AG08395 (cell line): ENCODE data around the gene PTPRF.
A peak's percentile ranks its signal among the peaks of the same experiment; 100 is the strongest.
"Not testable (repeated sequence)": the region's sequence is repeated elsewhere in the genome, so short reads cannot be mapped to it uniquely, and the experiment has no call there.

Experiments used
- DNase-seq: peaks from one replicate; pipeline ENCODE4 v3.0.0; 2012; ENCODE audit warnings: mixed read lengths, low spot score

The PTPRF gene

DNA sequence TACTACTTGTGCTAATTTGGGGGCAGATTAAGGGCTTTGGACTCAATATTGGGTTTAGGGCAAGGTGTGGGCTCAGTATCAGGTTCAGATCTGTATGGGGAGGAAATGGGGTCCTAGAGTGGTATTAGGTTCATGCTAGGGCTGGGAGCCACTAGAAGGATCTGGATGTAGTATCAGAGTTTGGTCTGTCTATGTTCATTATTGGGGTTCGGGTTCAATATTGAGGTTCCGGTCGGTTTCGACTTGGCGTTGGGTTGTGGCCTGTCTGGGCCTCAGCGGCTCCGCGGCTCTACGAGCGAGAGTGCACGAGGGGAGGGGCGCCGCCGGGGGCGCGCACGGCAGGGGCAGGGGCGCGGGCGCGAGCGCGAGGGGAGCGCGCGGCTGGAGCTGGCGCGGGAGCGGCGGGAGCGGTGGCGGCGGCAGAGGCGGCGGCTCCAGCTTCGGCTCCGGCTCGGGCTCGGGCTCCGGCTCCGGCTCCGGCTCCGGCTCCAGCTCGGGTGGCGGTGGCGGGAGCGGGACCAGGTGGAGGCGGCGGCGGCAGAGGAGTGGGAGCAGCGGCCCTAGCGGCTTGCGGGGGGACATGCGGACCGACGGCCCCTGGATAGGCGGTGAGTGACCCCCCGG is at the start of gene PTPRF:
PTPRF (plus strand) TSS at position 401 of the 624 bp plus-strand sequence. CDS start 14,193 bp downstream, outside the sequence.
- DNase-seq, result peak; percentile 67

DNA sequence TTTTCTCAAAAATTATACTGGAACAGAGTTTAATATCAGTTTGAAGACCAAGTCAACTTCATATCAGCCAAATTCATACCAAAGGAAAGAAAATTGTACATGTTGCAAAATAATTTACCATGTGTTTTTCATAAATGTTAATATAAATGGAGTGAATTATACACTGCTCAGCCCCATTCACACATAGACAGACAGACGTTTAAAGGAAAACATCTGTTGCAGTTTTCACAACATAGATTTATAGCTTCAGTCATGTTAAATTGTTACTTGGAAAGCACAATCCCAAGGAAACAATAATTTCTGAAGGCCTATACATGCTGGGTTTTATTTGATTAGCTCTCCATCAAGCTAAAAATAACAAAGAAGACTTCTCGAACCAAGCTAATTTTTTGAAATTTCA is 49.2 kb upstream of the PTPRF start:
- DNase-seq, result no peak

DNA sequence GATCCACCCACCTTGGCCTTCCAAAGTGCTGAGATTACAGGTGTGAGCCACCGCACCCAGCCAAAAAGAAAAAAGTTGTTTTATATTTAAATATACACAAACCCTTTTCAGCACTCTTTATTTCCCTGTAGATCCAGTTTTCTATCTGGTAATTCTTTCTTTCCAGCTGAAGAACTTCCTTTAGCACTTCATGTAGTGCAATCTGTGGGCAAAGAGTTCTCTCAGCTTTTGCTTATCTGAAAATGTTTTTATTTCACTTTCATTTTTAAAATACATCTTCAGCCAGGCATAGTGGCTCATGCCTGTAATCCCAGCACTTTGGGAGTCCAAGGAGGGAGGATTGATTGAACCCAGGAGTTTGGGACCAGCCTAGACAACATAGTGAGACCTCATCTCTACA is 48.5 kb upstream of the PTPRF start:
- no peak for DNase-seq

DNA sequence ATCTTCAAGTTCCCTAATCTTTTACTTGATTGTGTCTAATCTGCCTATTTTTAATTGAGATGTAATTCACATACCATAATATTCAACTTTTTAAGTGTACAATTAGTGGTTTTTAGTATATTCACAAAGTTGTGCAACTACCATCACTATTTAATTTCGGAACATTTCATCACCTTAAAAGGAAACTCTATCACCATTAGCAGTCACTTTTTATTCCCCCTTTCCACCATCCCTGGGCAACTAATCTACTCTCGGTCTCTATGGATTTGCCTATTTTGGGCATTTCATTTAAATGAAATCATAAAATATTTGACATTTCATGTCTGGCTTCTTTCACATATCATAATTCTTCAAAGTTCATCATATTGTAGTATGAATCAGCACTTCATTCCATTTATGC is 46.3 kb upstream of the PTPRF start:
- no peak for DNase-seq

DNA sequence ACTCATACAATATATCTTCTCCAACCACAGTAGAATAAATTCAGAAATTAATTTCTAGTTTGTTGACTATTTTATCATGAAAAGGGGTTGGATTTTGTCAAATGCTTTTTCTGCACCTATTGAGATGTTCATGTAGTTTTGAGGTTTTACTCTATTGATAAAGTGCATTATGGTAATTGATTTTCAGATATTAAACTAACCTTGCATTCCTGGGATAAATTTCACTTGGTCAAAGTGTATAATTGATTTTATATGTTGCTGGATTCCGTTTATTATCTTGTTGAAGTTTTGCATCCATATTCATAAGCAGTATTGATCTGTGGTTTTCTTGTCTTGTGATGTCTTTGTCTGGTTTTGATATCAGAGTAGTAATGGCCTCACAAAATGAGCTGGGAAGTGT is 42.5 kb upstream of the PTPRF start:
- no peak for DNase-seq

DNA sequence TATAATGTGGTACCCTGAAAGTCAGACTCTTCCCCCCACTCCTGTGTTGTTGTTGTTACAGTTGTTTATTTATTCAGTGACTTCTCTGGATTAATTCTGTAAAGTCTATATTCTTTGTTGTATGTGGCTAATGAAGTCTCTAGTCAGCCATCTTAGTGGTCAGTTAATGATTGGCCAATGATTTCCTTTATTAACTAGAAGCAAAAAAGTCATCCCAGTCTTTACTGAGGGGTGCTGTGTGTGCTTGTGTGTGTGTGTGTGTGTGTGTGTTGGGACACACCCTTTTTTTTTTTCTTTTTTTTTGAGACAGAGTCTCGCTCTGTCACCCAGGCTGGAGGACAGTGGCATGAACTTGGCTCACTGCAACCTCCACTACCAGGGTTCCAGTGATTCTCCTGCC is 39.6 kb upstream of the PTPRF start:
- no peak for DNase-seq

DNA sequence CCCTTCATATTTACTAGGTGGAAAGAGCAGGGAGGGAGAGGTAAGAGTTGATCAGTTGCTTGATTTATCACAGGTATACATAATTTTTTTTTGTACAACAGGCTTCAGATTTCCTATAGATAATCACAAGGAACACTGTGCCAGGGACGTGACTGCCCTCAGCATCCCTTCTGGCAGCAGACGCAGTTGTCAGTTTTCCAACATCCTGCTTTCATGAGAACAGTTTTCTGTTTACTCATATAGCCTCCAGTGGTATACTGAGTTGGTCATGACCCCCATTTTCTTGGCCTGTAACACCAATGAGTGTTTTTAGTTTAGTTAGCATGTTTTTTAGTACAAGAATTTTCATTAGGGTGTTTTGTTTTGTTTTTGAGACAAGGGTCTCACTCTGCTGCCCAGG is 37.9 kb upstream of the PTPRF start:
- DNase-seq, result no peak

DNA sequence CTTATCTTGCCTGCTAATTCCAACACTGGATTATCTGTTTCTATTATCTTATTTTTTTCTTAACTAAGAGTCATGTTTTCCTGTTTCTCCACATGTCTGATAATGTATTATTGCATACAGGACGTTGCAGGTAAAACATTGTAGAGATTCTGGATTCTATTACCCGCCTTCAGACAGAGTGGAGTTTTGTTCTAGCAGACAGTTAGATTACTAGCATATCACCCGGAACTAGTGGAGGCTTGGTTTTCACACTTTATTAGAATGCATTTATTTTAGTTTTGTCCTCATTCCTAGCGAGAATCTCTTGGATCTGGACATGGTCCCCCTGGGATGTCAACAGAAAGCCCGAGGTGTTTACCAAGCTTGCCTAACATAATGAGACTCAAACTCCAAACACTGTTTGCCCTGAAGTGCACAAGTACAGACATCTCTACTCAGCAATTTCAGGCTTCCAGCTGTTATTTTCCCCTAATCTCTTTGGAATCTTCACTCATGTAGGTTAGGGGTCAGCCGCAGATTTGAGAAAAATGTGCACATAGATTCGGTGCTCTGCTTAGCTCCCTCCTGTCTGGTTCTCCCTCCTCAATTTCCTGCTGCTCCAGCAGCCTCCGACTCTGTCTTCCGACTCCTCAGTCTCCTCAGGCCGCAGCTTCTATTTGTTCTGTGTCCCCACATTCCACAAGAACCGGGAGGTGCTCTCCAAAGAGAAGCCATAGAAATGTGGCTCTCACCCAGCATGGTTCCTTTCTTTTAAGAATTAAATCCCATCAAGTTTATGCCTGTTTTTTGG is 36.8 kb upstream of the PTPRF start:
- DNase-seq, result no peak

DNA sequence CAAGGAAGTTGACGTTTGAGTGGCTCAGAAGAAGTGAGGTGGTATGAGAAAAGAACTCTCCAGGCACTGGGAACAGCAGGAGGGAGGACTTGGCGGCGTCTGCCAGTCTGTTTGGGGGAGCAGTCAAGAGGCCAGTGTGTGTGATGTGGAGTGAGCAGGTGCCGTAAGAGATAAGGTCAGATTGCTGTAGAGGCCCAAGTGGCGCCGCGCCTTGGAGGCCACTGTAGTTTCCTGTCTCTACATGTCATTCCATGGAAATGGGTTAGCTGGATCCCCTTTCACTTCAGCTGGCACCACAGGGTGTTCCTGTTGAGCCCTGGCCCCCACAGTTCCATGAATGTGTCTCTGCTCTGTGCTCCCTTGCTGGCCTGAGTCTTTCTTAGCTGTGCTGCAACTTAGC is 35.5 kb upstream of the PTPRF start:
- no peak for DNase-seq

DNA sequence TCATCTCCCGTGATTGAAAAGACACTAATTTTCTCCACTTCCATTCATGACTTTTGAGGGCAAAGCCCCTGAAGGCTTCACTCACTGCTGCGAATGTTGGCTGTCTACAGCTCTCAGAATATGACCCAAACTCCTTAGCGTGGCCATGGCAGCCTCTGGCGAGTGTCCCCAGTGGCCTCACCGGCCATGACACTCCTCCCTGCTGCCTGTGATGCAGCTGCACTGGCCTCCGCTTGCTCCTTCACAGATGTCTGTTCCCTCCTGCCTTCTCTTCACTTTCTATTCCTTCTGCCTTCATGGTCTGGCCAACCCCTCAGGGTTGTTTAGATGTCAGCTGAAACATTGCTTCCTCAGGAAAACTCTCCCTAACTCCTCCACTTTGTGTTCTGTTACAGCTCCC is 30.8 kb upstream of the PTPRF start:
- no peak for DNase-seq

DNA sequence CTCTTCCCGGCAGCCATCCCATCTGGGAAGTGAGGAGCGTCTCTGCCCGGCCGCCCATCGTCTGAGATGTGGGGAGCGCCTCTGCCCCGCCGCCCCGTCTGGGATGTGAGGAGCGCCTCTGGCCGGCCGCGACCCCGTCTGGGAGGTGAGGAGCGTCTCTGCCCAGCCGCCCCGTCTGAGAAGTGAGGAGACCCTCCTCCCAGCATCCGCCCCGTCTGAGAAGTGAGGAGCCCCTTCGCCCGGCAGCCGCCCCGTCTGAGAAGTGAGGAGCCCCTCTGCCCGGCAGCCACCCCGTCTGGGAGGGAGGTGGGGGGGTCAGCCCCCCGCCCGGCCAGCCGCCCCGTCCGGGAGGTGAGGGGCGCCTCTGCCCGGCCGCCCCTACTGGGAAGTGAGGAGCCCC is 28.9 kb upstream of the PTPRF start:
- not testable (repeated sequence) for DNase-seq

DNA sequence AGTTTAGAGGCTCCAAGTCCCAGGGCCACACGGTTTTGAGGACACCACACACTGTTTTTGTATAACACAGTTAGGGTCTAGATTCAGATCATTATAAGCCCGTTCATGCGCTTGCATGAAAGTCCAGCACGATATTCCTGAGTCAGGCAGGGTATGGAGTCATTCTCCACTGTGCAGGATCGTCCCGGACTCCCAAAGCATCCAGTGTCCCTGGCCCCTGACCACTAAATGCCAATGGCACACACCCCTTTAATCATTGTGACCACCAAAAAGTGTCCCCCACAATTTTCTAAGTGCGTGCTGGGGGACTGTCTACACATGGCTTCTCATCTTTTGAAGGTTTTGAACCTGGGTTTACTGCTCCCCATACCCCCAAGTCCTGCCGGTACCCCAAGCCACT is 27.1 kb upstream of the PTPRF start:
- DNase-seq, result no peak

DNA sequence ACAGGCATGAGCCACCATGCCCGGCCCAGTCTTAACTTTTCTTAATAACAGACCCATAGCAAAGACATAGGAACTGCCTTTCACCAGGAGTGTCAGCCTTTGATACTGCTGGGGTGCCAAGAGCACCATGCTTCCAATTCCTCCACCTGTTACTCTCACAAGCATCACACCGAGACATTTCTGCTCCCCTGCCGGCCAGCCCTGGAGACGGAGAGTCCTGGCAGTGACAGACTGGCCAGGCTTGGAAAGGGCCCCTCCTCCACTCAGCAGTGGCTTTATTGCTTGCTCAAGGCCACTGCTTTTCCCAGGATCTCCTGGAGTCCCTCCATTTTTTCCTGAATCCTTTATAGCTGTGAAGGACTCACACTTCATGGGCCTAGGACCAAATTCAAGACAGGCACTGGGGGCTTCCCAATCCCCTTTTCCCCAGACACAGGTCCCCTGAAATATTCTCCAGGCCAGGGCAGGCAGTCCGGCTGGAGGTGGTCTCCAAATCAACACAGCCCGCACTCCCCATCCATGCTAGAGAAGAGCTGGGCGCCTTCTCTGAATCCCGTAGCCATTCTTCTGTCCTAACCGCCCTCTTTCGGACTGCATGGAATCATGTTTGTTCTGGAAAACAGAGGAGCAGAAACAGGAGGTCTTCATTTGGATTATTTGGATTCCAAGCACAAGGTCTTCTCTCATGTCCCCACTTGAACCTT is 25.5 kb upstream of the PTPRF start:
- DNase-seq, result no peak

DNA sequence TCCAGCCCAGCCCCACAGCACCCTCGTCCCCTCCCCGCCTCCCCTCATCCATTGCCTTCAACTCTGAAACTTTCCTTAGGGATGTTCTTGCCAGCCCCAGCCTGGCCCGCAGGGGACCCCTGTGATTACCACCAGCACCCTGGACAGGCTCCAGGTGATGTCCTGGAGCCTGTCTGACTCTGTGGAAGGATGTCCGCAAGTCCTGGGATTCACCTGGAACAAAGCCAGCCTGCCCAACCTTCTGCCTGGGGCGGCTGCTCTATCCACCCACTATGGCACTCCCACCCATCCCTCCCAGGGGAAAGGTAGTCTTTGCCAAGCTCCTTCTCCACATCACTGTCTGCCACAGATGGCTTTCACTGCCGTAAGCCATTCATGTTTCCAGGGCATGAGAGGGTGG is 24.4 kb upstream of the PTPRF start:
- no peak for DNase-seq

DNA sequence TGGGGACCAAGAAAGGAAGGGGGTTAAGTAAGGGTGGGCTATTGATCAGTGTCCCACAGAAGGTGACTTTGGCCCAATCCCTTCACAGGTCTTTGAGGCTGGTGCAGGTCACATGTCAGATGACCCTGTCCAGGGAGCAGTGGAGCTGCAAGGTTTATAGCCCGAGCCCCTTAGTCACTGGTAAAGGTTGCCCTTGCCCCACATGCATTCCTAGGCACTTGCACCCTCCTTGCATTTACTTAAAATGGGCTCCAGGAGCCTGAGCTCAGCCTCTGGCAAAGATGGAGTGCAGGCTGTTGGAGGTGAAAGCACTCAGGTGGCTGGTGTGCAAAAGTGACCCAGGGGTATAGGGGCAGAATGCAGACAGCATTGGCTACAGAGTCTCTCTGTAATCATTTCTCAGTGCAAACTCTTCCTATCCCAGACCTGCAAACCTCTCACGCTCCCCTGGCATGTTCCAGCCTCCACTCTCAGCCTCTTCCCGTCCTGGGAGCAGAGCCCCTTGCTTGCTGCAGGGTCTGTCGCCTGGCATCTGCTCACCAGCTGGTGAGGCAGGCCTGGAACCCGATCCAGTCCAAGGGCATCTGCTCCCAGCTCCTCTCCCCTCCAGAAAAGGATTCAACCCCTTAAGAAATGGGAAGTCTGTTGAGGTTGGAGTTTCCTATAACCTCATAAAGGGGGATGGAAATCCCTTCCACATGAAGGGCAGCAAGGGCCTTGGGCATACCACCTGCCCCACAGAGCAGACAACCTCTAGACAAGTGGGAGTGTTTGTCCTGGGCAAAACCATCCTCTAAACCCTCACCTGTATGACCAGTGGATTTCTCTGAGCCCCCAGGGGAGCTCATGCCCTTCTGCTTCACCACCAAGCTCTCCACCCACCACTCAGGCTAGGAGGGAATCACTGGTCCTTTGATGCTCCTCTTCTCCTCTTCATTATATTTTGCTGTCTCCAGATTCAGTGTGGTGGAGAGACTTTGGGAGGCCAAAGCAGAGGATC is 23.1 kb upstream of the PTPRF start:
- DNase-seq, result no peak

DNA sequence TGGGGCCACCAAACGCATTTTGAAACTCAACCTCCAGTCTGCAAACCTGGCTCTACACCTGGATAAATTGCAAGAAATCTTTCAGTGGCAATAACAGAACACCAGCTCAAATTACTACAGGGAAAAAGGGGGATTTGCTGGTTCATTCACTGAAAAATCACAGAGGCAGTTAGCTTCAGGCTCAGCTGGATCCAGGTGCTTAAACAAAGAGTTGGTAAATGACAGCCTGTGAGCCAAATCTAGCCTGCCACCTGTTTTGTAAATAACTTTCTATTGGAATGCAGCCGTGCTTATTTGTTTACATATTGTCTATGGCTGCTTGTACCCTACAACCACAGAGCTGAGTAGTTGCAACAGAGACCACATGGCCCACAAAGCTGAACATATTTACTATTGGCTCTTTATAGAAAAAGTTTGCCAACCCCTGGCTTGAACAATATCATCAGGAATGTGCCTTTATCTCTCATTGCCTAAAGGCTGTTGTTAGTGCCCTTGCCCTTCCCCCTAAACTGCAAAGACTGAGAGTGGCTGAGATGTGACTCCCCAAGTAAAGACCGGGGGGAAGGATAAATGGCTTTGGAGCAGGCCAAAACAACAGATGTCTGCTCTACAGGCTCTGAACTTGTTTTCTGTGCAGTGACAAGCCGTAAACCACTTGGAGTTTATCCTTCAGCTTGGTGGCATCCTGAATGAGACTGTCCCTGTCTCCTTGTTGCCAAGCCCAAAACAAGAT is 21.5 kb upstream of the PTPRF start:
- DNase-seq, result no peak

DNA sequence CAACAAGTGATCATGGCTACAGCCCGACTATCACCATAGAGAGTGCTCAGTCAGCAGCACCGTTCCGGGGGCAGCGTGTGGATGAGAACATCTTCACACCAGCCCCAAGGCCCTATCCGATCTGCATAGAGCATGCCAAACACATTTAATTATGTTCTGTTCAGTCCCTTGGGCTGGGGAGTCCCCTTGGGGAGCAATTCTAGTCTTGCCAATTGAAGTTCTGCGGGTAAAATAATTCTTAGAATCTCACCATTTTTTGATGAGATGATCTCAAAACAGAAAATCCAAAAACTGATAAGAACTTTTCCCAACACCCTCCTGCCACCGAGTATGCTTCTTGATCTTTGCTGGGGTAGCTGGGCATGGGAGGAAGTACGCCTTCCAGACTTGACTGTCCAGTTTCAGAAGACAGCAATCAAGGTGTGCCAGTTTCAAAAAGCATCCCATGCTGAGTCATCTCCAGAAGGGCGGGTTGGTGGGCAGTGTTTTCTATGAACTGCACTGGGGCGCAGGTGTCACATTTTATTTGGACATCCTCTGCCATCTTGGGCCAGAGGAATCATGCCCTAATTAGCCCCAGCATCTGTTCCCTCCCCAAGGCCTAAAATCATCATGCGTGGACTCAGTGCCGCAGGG is 20.8 kb upstream of the PTPRF start:
- no peak for DNase-seq

DNA sequence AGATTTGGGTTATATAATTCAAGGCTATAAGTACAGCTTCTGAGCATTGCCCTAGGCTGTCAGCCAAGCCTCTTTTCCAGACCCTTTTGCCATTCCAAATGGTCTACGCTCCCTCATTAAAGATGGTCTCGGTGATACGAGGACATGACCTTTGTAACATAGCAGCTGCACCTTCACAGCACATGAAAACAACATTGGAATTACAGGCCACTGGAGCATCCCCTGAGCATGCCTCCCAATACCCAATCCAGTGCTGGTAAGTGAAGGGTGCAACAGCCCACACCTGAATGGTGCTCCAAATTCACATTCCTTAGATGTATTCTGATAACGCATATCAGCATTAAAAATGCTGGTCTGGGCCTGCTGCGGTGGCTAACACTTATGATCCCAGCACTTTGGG is 20.1 kb upstream of the PTPRF start:
- no peak for DNase-seq

DNA sequence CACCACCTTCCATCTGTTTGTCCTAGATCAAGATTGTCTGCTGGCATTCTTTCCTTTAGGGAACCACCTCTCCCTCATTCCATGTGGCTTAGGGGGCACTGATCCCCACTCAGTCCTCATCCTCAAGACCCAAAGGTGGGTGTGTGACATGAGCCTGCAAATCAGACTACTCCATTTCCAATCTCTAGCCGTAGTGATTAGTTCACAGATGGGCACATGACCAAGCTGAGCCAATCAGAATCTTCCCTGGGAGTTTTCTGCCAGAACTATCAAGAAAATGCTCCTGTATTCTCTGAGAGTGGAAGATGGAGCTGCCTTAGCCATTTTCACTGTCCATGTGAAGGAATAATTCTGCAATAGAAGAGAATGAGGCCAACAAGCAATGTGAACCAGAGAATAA is 19.3 kb upstream of the PTPRF start:
- DNase-seq, result no peak

DNA sequence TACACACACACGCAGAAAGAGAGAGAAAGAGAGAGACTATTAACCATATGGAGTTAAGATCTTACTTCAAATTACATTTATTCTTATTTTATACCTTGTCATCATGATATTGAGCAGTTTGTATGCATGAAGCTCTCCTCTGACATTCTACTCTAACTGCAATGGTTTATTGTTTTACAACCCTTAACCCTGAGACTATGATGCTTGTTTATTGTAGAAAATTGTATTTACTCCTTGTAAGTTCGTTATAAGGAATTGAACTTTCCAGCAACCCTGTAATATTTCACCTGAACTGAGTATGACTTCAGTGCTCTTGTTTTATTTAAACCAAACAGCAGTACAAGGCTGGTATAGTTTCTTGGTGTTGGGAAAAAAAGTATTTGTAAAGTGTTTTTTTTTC is 18.6 kb upstream of the PTPRF start:
- DNase-seq, result no peak

DNA sequence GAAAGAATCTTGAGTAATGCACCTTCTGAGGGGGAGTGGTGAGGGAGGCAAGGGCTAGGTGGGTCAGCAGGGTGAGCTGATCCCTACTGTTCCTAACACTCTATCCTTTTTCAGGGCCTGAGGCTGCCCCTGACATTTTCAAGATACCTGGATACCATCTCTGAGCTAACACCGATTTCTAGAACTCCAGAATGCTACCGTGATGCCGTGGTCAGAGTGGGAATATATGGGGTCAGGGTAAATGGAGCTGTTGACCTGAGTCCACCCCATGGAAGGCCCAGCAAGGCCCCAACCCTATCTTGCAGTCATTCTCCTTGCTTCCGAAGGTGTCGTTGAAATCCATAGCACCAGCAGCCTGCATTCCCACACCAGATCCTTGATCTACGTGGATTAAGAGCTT is 18.0 kb upstream of the PTPRF start:
- DNase-seq, result no peak
